T-helper 2 cell (primary cell): Measurements from ENCODE around the gene CCDC80.

Experiments
- DNase-seq, 5 experiments: peaks; one replicate each; pipeline versions ENCODE4 v3.0.0 to v3.0.0-alpha.2; 2012 to 2022

The CCDC80 gene

GRCh38 chr3:112654979-112655378, 14.0 kb upstream of the CCDC80 start:
- DNase-seq = no peak

- no peak for DNase-seq
Observed at GRCh38 chr3:112654492-112654891, 13.5 kb upstream of the CCDC80 start.

- DNase-seq = no peak
Observed at GRCh38 chr3:112653881-112654300, 12.9 kb upstream of the CCDC80 start.

- DNase-seq = no peak
Observed at GRCh38 chr3:112653209-112653871, 12.4 kb upstream of the CCDC80 start.

GRCh38 chr3:112651516-112651915, 10.6 kb upstream of the CCDC80 start:
- no peak for DNase-seq

GRCh38 chr3:112651071-112651470, 10.1 kb upstream of the CCDC80 start:
- no peak for DNase-seq

GRCh38 chr3:112650482-112650881, 9.5 kb upstream of the CCDC80 start:
- DNase-seq = no peak

- DNase-seq = no peak
Observed at GRCh38 chr3:112649478-112649735, 8.5 kb upstream of the CCDC80 start.

GRCh38 chr3:112647122-112647521, 6.2 kb upstream of the CCDC80 start:
- DNase-seq = no peak

- no peak for DNase-seq
Observed at GRCh38 chr3:112646623-112647022, 5.7 kb upstream of the CCDC80 start.

- DNase-seq = no peak
Observed at GRCh38 chr3:112644453-112644852, 3.5 kb upstream of the CCDC80 start.

GRCh38 chr3:112643621-112644240, 2.8 kb upstream of the CCDC80 start:
- DNase-seq = peak in 1 of 5 experiments; percentile 70

- peak; percentile 43 to 93 (median 69) for DNase-seq
Observed at GRCh38 chr3:112642912-112643506, 2.1 kb upstream of the CCDC80 start.

- DNase-seq = no peak
Observed at GRCh38 chr3:112640276-112640929, 540 bp downstream of the CCDC80 start.

- no peak for DNase-seq
Observed at GRCh38 chr3:112639455-112640225, 1.3 kb downstream of the CCDC80 start.

GRCh38 chr3:112638327-112639020, 2.5 kb downstream of the CCDC80 start:
- no peak for DNase-seq

GRCh38 chr3:112637700-112638099, 3.2 kb downstream of the CCDC80 start:
- DNase-seq = no peak

- DNase-seq = peak in 1 of 5 experiments; percentile 26
Observed at GRCh38 chr3:112635674-112636073, 5.3 kb downstream of the CCDC80 start.

- DNase-seq = peak in 1 of 5 experiments; percentile 38
Observed at GRCh38 chr3:112634786-112635541, 6.0 kb downstream of the CCDC80 start.

- no peak for DNase-seq
Observed at GRCh38 chr3:112633757-112634156, 7.2 kb downstream of the CCDC80 start.

- DNase-seq = no peak
Observed at GRCh38 chr3:112633191-112633590, 7.8 kb downstream of the CCDC80 start.

GRCh38 chr3:112632596-112632995, 8.3 kb downstream of the CCDC80 start:
- DNase-seq = no peak
